HCT116 (cell line): ENCODE measurements around the gene TALDO1. TPM values are rescaled to one million over a fixed set of nuclear protein-coding genes. Genes with fewer than 3 reads are reported as not detected.

Experiments used
- ATAC-seq: fragments of 200-7000 bp; cut with Tn5 transposase; 2 replicates; pipeline ENCODE4 v1.9.1; 2020; ENCODE audit warnings: mild to moderate bottlenecking, moderate library complexity
- BruUV-seq: library from RNA; stranded (reverse); fragments of 400-500 nt; replicated peaks from 2 replicates; lab custom pipeline; 2021; lab: Mats Ljungman, UMichigan
- CTCF ChIA-PET: fragments of 300-600 bp; sonication (Branson Sonifier 250); formaldehyde crosslinking; loops from one replicate; lab custom pipeline; 2021; ENCODE audit warnings: antibody characterized with exemption; lab: Charles Lee
- POLR2A ChIA-PET: fragments of 300-600, 350-600 bp; sonication (Branson Sonifier 250); formaldehyde crosslinking; loops from one replicate; lab custom pipeline; 2021; ENCODE audit warnings: antibody characterized with exemption; lab: Charles Lee
- RAD21 ChIA-PET, 2 experiments: fragments of 300-600 bp; sonication (Branson Sonifier 250); formaldehyde crosslinking; loops; one replicate each; lab custom pipeline; 2023; ENCODE audit warnings: low total read pairs in 2 of 2; ENCODE audit not compliant: uncharacterized antibody in 2 of 2, unreplicated experiment in 2 of 2, low non-redundant PET in 1 of 2; lab: Charles Lee
- DNase-seq: peaks from one replicate; pipeline ENCODE4 v3.0.0-alpha.2; 2010; ENCODE audit warnings: low read depth, low spot score
- H2AFZ ChIP-seq: fragments of 200-600 bp; shearing (Covaris generic), sonication (generic); 2 replicates; pipeline ENCODE4 v1.6.1; 2017; ENCODE audit warnings: low read depth, mixed run types, mixed read lengths, antibody characterized with exemption, low read length; ENCODE audit not compliant: poor library complexity, severe bottlenecking
- H3K27ac ChIP-seq: 2 replicates; pipeline ENCODE4 v1.5.1; 2012; ENCODE audit warnings: low read depth, low read length
- H3K27me3 ChIP-seq: fragments of 200-600 bp; sonication (generic); 2 replicates; pipeline ENCODE4 v1.6.1; 2016; ENCODE audit warnings: mixed run types, low read length, mixed read lengths; ENCODE audit not compliant: insufficient read depth
- H3K36me3 ChIP-seq, 2 experiments: fragments of 200-500 bp in 1 of 2; fragments of 200-600 bp in 1 of 2; sonication (Bioruptor generic) in 1 of 2; sonication (generic) in 1 of 2; 2 replicates each; pipeline versions ENCODE4 v1.5.1 to v1.6.1; 2014 to 2016; ENCODE audit warnings: low read length in 2 of 2, inconsistent platforms in 1 of 2, mixed read lengths in 1 of 2, mixed run types in 1 of 2; ENCODE audit not compliant: insufficient read depth in 2 of 2, control insufficient read depth in 1 of 2
- H3K4me1 ChIP-seq, 2 experiments: fragments of 200-600 bp in 1 of 2; sonication (generic) in 1 of 2; 2 replicates each; pipeline versions ENCODE4 v1.5.1 to v1.6.1; 2012 to 2017; ENCODE audit warnings: low read length in 2 of 2, inconsistent platforms in 1 of 2, mild to moderate bottlenecking in 1 of 2, mixed read lengths in 1 of 2, mixed run types in 1 of 2, moderate library complexity in 1 of 2; ENCODE audit not compliant: insufficient read depth in 2 of 2, control insufficient read depth in 1 of 2
- H3K4me2 ChIP-seq: fragments of 200-600 bp; sonication (generic); 2 replicates; pipeline ENCODE4 v1.6.1; 2017; ENCODE audit warnings: mixed run types, low read length, mixed read lengths
- H3K4me3 ChIP-seq, 2 experiments: fragments of 200-600 bp in 1 of 2; sonication (generic) in 1 of 2; replicated peaks in 1 of 2; 2 replicates each; pipeline ENCODE4 v1.5.1; 2011 to 2016; ENCODE audit warnings: low read length in 2 of 2, control low read depth in 1 of 2, low read depth in 1 of 2, mild to moderate bottlenecking in 1 of 2, mixed read lengths in 1 of 2, mixed run types in 1 of 2
- H3K79me2 ChIP-seq: fragments of 200-600 bp; sonication (generic); 2 replicates; pipeline ENCODE4 v1.6.1; 2017; ENCODE audit warnings: mild to moderate bottlenecking, mixed run types, low read length, moderate library complexity, mixed read lengths; ENCODE audit not compliant: insufficient read depth
- H3K9ac ChIP-seq: fragments of 200-600 bp; sonication (generic); 2 replicates; pipeline ENCODE4 v1.6.1; 2016; ENCODE audit warnings: low read length, mixed read lengths
- H3K9me2 ChIP-seq: fragments of 200-600 bp; sonication (generic), shearing (Covaris generic); 2 replicates; pipeline ENCODE4 v1.6.1; 2017; ENCODE audit warnings: mixed run types, mild to moderate bottlenecking, moderate library complexity; ENCODE audit not compliant: insufficient read depth
- H3K9me3 ChIP-seq, 2 experiments: fragments of 200-500 bp in 1 of 2; fragments of 200-600 bp in 1 of 2; sonication (Bioruptor generic) in 1 of 2; sonication (generic) in 1 of 2; 2 replicates each; pipeline ENCODE4 v1.6.1; 2014 to 2017; ENCODE audit warnings: low read length in 2 of 2, mixed read lengths in 2 of 2, inconsistent platforms in 1 of 2, low read depth in 1 of 2, mild to moderate bottlenecking in 1 of 2, mixed run types in 1 of 2, moderate library complexity in 1 of 2; ENCODE audit not compliant: control insufficient read depth in 1 of 2, insufficient read depth in 1 of 2
- H4K20me1 ChIP-seq: fragments of 200-600 bp; sonication (generic), shearing (Covaris generic); 2 replicates; pipeline ENCODE4 v1.6.1; 2017; ENCODE audit warnings: mixed run types, mild to moderate bottlenecking, moderate library complexity; ENCODE audit not compliant: insufficient read depth
- CBX3 ChIP-seq: IDR thresholded peaks from 2 replicates; pipeline ENCODE4 v1.6.1; 2012; ENCODE audit warnings: low read depth
- CTCF ChIP-seq, 3 experiments: fragments of 200-600 bp in 1 of 3; sonication (generic) in 1 of 3; IDR thresholded peaks in 2 of 3; conservative IDR thresholded peaks in 1 of 3; 2 replicates each; pipeline ENCODE4 v1.5.1; 2012 to 2017; ENCODE audit warnings: low read depth in 2 of 3, low read length in 2 of 3, antibody characterized with exemption in 1 of 3, borderline replicate concordance in 1 of 3, control low read depth in 1 of 3, mild to moderate bottlenecking in 1 of 3, mixed read lengths in 1 of 3, mixed run types in 1 of 3, moderate library complexity in 1 of 3; ENCODE audit not compliant: insufficient read depth in 1 of 3
- ELF1 ChIP-seq: IDR thresholded peaks from 2 replicates; pipeline ENCODE4 v1.6.1; 2012; ENCODE audit warnings: low read depth, borderline replicate concordance
- JUND ChIP-seq: IDR thresholded peaks from 2 replicates; pipeline ENCODE4 v1.6.1; 2012
- MAX ChIP-seq: IDR thresholded peaks from 2 replicates; pipeline ENCODE4 v1.6.1; 2012
- POLR2A ChIP-seq: IDR thresholded peaks from 2 replicates; pipeline ENCODE4 v1.7.0; 2011; ENCODE audit warnings: borderline replicate concordance; ENCODE audit not compliant: insufficient read depth, insufficient read length; ENCODE audit errors: extremely low read depth
- ZNF274 ChIP-seq: fragments of 200-500 bp; sonication (Bioruptor generic); IDR thresholded peaks from 2 replicates; pipeline ENCODE4 v1.6.1; 2014; ENCODE audit warnings: mild to moderate bottlenecking, low read depth, low read length, inconsistent platforms
- intact Hi-C: fragments of 100-400 bp; cut with micrococcal nuclease; formaldehyde crosslinking; loops from 2 replicates; pipeline ENCODE4 v1.10.0; 2022
- total RNA-seq: library from RNA; stranded (reverse); gene quantifications from one replicate; pipeline ENCODE4 v1.2.1, GENCODE V29; 2021; ENCODE audit not compliant: unreplicated experiment

Gene TALDO1
- total RNA-seq, 1 experiment from 2014 or later, result 242 TPM

DNA sequence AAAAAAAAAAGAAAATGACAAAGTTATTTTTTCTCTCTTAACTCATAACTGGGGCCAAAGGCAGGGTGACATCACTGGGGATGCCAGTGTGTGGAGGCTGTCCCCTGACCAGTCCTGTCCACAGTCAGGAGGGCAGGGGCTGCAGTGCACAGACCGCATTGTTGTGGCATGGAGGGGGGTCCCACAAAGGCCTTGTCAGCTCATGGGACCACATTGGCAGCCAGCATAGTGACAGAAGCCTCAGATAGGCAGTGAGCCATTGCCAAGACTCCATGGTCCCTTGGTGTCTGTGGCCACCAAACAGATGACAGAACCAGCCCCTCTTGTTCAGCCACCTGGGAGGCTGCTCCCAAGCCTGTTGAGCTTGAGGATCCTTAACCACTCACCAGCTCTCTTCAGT is 47.5 kb upstream of the TALDO1 start:
- Histone ChIP-seq H3K9ac (no peak overlapping the region), H3K9me2 (no peaks in the 10 kb centered on the region), H4K20me1 (no peaks in the 10 kb centered on the region), H2AFZ (no peak overlapping the region), H3K4me3 (no peak overlapping the region), H3K4me2 (no peak overlapping the region), H3K27ac (no peak overlapping the region), H3K36me3 (no peaks in the 10 kb centered on the region; a peak in 1 of 4 replicates), H3K79me2 (peaks cover 23% of the 10 kb centered on the region), H3K27me3 (no peaks in the 10 kb centered on the region), H3K4me1 (peaks cover 14 to 34% of the 10 kb centered on the region in 2 experiments), H3K9me3 (no peaks in the 10 kb centered on the region)
- ATAC-seq (no peak), DNase-seq (no peak)
- TF ChIP-seq MAX (no peak), POLR2A (no peak), CBX3 (no peak), JUND (no peak), ELF1 (no peak)
- ChIA-PET CTCF (no interaction called here), POLR2A (no interaction called here), RAD21 (no interaction called here)
- no TSS peak for BruUV-seq
- intact Hi-C loops, result no loop called here

DNA sequence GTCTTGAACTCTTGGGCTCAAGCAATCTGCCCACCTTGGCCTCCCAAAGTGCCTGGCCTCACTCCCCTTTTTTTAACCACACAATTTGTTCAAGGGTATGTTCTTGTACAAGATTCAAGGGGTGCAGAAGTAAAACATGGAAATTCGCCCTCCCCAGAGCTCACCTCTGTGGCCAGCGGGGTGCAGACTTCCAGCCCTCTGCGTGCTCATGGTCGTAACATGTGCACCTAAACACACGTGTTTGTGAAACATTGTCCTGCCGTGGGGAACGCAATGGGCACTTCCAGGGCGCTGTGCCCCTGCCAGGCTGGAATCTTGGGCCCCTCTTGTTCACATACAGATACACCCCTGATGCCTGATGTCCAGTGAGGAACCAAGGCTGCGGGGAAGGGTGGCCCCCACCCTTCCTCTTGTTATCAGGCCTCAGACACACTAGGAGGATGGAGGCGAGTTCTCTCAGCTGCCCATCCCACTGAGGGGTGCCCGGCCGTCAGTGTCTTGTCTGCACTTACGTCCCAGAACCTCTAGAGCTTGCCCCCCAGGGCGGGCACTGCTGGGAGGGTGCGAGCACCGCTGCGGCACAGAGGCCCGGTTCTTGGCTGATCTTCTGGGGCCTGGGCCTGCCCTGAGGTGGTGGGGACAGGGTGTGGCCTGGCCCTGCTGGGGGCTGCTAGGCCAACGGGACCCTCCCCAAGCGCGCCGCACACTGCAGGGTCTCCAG is 45.4 kb upstream of the TALDO1 start:
- intact Hi-C loops, result no loop called here
- ATAC-seq (no peak), DNase-seq (no peak)
- RAD21 ChIA-PET, result no interaction called here
- TF ChIP-seq ZNF274 (no peak), CTCF (IDR thresholded peaks at IDR 0.05 in 2 of 3, conservative IDR thresholded peaks at IDR 0.05 in 1 of 3; ENCODE audit: borderline replicate concordance in 1 of 3, insufficient read depth in 1 of 3, low read depth in 2 of 3, low read length in 2 of 3) (no peak)
- TF ChIP-seq, all 23 proteins: peak for 0
- no peaks in the 10 kb centered on the region for H3K9me2 ChIP-seq
- H3K4me2 ChIP-seq, result no peak overlapping the region
- no peak overlapping the region for H3K9ac ChIP-seq
- no peak overlapping the region for H2AFZ ChIP-seq
- POLR2A ChIA-PET, result no interaction called here
- H3K27ac ChIP-seq, result peak overlapping the region; percentile 58; the same call in 1 of the 2 replicates
- no peaks in the 10 kb centered on the region for H3K27me3 ChIP-seq
- CTCF ChIA-PET, result no interaction called here
- peaks cover 23 to 40% of the 10 kb centered on the region in 2 experiments for H3K4me1 ChIP-seq
- H3K4me3 ChIP-seq, result no peak overlapping the region
- H3K36me3 ChIP-seq, result no peaks in the 10 kb centered on the region; a peak in 1 of 4 replicates
- no peaks in the 10 kb centered on the region for H3K9me3 ChIP-seq
- no peaks in the 10 kb centered on the region for H4K20me1 ChIP-seq
- BruUV-seq, result no TSS peak
- peaks cover 26% of the 10 kb centered on the region for H3K79me2 ChIP-seq
